ENCODE measurements around the gene AGPAT3.

DNA sequence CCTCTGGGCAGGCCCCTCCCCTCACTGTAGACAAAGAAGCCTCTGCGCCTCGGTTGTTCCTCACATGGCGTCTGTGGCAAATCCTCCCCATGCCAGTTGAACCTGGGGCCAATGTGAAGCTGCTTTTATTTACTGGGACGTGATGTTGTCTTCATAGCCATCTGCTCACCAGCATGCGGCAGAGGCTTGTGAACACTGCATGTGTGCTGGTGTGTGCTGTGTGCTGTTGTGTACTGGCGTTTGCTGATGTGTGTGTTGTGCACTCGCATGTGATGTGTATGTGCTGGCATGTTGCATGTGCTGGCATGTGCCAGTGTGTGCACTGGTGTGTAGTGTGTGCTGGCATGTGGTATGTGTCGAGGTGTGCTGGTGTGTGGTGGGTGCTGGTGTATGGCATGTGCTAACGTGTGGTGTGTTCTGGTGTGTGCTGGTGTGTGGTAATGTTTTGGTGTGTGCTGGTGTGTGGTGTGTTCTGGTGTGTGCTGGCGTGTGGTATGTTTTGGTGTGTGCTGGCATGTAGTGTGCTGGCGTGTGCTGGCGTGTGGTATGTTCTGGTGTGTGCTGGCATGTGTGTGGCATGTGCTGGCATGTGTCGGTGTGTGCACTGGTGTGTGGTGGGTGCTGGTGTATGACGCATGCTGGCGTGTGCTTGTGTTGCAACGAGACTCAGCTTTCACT, 109.9 kb downstream of the AGPAT3 start:
- TF ChIP-seq, protein P1, sequence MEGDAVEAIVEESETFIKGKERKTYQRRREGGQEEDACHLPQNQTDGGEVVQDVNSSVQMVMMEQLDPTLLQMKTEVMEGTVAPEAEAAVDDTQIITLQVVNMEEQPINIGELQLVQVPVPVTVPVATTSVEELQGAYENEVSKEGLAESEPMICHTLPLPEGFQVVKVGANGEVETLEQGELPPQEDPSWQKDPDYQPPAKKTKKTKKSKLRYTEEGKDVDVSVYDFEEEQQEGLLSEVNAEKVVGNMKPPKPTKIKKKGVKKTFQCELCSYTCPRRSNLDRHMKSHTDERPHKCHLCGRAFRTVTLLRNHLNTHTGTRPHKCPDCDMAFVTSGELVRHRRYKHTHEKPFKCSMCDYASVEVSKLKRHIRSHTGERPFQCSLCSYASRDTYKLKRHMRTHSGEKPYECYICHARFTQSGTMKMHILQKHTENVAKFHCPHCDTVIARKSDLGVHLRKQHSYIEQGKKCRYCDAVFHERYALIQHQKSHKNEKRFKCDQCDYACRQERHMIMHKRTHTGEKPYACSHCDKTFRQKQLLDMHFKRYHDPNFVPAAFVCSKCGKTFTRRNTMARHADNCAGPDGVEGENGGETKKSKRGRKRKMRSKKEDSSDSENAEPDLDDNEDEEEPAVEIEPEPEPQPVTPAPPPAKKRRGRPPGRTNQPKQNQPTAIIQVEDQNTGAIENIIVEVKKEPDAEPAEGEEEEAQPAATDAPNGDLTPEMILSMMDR (IDR thresholded peaks at IDR 0.05) = no peak
- TF ChIP-seq POLR2A (IDR thresholded peaks at IDR 0.05) = no peak

Data from right lobe of liver (tissue), 4 donors.